HPDE6-E6E7 (cell line): ENCODE measurements around the gene RMI2.
A peak's percentile ranks its signal among the peaks of the same experiment; 100 is the strongest.
"Not testable (repeated sequence)": the region's sequence is repeated elsewhere in the genome, so short reads cannot be mapped to it uniquely, and the experiment has no call there.

Experiments used
- DNase-seq: peaks from one replicate; pipeline ENCODE4 v3.0.0; 2011; ENCODE audit warnings: missing footprints; ENCODE audit errors: extremely low spot score

RMI2 gene

DNA sequence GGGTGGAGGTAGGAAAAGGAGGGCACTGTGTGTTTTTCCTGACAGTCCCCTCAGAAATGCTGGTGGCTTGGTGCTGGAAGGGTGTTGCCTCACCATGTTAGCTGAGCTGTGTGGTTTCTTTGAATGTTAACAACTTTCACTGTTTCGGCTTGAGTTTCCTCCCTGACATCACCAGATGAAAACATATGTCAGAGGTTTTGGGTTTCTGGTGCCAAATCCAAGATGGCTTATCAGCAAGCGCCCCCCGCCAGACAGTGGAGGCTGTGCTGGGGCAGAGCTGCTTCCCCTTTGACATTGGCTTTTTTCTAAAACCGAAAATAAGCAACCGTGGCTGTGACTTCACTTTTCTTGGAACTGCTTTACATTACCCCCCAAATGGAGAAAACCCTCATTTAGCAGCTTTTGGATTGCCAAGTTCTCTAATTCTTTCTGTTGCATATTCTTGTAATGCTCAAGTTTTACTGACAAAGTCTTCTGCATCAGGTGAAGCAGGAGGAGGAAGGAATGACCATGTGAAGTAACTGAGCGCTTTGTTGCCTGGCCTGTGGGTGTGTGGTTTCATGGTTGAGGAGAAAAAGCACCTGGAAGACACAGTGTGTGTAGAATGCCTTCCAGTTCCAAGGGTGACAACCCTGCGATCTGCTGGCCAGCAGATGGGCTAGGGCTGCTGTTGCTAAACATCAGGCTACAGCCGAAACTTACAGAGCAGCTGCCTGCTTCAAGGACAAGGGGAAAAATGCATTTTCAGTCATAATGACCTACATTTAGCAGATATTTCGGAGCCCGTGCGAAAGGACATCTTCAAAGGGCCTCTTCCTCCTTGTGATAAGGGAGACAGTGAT lies 9.7 kb downstream of the RMI2 start:
- no peak for DNase-seq

DNA sequence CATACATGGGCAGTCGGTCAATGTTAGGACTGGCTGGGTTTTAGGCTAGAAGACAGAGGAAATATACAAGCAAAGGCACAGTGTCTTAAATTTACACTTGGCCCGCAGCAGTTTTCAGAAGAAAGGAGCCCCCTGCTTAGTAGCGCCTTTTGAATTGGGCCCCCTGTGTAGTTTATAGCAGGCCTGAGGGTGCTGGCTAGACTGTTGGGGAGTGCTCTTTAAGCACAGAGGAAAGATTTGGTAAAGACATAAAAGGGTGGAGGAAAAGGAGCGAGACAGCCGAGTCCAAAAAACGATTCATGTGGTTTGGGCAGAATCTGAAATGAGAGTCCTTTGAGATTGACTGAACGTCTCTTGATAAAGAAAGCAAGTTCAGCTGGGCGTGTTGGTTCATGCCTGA lies 10.6 kb downstream of the RMI2 start:
- DNase-seq: no peak

DNA sequence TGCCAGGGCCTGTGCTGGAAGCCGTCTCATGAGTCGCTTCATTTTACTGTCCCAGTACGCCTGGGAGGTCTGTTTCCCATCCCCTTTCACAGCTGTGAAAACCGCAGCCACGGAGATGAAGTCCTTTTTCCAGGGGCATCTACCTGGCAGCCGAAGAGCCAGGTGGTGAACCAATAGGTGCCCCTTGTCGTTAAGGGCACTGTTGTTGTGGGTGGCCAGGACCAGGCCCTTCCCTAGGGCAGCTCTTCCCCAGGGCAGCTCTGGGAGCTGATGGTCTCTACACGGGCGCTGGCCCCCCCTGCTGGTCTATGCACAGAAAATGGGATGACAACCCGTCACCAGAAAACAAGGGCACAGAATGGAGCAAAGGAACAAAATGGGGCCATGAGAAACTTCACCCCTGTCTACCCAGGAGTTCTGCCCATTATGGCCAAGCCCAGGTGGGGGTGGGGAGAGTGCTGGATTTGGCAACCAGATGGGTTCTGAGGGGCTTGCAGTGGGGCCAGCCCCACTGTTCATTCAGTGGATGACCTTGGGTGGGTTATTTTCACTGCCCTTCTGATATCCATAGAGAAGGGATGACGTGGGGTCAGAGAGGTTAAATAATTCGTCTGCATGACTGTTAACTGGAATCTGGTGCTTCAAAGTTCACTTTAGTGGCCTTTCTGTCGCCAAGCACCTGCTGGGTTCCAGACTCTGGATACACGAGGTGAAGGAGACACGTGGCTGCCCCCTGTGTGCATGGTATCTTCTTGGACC lies 11.5 kb downstream of the RMI2 start:
- no peak for DNase-seq

DNA sequence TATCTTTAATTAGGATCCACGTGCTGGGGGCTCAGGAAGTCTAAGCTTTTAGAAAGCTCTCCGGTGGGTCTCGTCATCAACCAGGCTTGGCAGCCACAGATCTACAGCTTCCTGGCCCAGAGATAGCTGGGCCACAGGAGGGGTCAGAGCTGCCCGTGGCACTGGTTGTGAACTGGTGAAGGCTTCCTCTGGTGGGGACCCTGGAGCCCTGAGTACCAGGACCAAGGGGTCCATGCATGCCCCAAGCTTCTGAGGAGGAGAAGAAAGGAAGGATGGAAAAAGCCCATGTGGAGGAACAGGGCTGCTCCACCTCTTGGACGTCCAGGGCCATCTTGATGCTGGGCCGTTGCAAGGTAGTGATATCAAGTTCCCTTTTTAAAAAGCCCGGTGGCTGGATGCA lies 13.3 kb downstream of the RMI2 start:
- DNase-seq: no peak

DNA sequence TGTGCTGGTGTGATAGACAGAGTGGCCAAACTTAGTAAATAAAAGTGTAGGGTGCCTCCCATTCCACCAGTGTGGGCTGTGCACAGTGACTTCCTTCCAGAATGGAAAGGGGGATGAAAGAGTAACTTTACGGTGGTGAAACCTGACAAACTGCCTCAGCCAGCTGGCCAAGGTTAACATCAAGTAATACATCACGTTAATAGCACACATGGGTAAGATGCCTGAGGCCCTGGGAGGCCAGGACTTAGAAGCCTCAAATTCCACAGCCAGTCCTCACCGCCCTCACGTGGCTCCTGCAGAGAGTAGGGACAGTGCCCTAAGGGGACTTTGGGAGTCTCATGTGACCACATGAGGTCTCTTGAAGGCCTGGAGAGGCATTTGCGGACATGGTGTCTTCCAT lies 14.1 kb downstream of the RMI2 start:
- DNase-seq: peak; percentile 67

DNA sequence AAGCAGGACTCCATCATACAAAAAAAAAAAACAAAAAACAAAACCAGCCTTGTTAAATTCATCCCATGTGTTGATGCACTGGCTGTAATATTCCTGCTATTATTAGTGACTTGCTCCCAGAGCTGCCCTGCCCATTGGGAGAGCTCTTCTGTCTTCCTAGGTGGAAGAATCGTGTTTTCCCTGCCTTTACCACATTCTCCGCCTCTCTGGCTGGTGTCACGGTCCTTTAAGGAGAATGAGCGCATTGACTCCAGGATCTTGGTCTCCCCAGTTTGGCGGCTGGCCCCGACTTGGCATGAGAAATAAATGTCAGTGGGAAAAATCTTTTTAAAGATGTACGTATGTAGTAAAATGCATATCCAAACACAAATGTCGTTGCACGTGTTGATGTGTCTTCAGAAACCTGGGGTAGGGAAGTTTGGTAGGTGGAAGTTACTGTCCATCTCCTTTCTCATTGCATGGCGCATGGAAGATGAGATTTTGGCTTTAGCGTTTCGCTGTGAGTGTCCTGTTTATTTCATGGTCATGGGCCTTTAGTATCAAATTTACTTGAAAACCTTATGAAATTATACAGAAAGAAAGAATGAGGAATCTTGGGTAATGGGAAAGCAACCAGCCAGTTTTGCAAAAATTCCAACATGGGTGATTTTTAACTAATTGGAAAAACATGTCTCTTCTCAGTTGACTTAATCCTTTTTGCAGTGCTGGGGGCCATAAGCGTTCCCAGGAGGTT lies 15.5 kb downstream of the RMI2 start:
- no peak for DNase-seq

DNA sequence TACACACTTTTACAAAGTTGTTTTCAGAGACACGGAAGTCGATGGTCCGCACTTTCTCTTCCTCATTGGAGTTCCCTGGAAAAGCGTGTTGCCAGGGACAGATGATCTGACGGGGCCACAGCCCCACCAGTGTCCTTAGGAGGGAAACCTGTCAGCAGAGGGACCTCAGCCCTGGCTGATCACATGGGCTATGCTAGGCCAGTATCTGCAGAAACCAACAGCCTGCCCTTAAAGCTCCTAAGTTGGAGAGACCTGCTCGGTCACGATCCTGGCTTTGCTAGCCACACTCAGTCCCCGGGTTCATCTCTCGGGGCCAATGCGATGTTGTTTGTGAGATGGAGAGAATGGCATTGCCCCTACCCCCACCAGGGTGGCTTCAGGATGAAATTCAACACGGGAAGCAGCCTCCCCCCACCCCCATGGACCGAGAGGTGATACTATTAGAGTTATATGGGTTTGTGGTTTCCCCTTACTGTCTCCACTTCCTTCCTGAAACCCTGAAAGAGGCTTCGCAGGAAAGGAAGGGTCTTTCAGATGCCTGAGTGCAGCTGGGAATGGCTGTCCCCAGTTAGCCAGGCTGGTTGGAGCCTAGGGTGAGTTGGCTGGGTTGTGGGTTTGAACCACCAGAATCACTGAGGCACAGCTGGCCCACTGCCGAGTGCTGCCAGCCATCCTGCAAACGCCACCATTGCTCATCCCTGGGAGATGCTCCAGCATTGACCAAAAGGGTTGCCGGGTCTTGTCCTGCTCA lies 16.6 kb downstream of the RMI2 start:
- DNase-seq: no peak

DNA sequence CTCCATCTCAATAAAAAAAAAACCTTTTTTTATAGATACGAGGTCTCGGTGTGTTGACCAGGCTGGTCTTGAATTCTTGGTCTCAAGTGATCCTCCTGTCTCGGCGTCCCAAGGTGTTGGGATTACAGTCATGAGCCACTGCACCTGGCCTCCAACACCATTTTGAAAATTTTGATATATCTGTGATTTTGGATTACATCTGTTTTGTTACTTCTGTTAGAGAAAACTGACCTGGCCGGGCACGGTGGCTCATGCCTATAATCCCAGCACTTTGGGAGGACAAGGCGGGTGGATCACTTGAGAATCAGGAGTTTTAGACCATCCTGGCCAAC lies 18.6 kb downstream of the RMI2 start:
- DNase-seq: no peak

DNA sequence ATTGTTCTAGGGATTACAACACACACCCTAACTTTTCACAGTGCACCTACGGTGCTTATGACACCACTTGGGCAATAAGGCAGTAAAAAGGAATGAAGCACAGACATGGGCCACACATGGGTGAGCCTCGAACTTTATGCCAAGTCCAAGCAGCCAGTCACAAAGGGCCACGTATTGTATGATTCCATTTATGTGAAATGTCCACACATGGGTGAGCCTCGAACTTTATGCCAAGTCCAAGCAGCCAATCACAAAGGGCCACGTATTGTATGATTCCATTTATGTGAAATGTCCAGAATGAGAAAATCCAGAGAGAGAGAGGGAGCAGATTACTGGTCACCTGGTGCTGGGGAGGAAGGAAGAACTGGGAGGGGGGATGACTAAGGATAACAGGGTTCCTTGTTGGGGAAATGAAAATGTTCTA lies 22.2 kb downstream of the RMI2 start:
- no peak for DNase-seq

DNA sequence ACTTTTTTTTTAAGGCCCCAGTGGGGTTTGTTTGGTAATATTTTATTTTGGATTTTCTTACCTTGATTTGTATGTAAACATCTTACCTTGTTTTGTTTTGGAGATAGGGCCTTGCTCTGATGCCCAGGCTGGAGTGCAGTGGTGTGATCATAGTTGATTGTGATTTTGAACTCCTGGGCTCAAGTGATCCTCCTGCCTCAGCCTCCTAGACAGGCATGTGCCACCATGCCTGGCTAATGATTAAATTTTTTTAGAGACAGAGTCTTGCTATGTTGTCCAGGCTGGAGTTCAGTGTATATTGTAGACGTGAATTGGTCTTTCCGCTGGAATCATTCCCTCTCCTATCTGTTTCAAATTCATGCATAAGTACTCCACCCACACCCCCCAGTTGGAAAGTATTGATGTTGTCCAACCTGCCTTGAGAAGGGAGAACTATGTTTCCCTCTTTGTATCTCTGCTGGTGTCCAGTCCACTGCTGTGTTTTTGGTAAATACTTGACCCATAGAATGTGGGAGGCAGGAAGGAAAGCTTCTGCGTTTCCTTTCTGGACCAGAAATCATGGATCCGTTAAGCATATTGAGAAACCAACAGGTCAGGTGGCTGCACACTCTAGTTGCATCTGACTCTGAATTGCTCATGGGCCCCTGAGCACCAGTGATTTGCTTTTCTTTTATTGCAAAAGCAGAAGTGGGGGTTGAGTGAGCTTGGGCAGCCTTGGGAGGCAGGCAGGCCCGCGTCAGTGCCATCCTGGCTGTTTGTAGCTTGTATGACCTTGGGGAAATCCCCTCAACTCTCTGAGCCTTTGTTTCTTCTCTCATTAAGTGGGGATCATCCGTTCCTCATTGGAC lies 25.0 kb downstream of the RMI2 start:
- no peak for DNase-seq

DNA sequence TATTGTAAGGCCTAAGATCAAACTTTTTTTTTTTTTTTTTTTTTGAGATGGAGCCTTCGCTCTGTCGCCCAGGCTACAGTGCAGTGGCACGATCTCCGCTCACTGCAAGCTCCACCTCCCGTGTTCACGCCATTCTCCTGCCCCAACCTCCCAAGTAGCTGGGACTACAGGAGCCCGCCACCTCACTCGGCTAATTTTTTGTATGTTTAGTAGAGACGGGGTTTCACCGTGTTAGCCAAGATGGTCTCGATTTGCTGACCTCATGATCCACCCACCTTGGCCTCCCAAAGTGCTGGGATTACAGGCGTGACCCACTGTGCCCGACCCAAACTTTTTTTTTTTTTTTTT lies 25.6 kb downstream of the RMI2 start:
- not testable (repeated sequence) for DNase-seq

DNA sequence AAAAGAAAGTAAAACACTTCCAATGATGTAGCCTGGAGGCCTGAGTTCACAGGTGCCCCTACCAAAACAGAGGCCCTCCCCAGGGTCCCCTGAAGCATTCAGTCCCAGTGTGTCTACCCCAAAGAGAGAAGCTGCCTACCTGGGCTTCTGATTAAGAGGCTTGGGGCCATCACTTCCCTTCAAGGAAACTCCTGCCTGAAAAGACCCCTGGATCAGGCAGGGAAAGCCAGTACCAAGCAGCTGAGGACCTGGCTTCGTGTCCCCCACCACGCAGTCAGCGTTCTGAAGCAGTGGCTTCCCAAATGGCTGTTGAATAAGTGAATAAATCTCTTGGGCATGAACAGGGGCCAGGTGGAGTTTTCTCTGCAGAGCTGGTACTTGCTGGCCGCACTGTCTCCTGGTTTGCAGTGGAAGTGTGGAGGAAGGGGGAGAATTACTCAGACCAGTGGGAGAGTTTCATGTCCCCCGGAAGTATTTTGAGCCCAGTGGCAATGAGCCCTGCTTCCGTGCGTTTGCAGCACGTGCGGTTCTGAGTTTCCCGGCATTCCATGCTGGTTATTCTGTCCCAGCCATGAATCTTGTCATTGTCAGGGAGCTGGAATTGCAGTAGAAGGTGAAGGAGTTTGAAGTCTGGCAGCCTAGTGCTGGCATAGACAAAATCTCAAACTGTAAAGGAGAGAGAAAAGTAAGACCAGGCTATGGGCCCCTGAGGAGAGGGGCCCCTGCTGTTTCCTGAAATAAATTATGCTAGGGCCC lies 27.0 kb downstream of the RMI2 start:
- no peak for DNase-seq

DNA sequence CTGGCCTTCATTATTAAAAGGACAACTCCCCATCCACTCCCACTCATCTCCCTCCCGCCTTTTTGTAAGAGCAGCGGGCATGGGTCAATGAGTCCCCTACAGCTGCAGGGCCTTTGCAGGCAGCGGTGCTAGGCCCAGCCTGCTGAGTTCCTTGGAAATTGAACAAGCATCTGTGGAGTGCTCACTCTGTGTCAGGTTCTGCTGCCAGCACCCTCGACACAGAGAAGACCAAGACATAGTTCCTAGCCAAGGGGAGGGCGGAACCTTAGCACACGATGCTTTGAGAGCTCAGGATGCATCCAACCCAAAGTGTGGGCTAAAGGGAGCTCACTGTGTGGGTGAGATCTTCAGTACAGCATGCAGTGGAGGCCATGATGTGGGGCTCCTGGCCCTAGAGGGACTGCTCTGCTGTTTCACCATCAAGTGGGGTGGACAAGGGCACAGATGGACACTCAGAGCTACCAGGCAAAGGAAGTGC lies 27.6 kb downstream of the RMI2 start:
- no peak for DNase-seq

DNA sequence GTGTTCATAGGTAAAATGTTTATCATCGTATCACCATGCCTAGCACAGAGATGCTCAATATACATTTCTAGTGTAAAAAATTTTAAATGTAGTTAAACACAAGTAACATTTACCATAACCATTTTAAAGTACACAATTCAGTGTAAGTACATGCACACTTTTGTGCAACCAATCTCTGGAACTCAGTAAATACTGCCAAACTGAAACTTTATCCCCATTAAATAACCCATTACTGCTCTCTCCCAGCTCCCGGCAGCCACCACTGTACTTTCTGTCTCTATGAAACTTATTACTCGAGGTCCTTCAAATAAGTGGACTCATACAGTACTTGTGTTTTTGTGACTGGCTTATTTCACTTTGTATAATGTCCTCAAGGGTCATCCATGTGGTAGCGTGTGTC lies 29.0 kb downstream of the RMI2 start:
- no peak for DNase-seq

DNA sequence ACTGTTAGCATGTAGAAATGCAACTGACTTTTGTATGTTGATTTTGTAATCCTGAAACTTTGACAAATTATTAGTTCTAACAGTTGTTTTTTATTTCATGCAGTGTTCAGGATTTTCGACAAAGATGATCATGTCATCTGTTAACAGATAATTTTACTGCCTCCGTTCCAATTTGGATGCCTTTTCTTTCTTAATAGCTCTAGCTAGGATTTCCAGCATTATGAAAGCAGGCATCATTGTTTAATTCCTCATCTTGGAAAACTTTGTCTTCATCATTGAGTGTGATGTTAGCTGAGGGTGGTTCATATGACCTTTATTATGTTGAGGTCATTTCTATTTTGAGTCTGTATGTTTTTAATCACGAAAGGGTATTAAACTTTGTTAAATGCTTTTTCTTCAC lies 31.9 kb downstream of the RMI2 start:
- no peak for DNase-seq

DNA sequence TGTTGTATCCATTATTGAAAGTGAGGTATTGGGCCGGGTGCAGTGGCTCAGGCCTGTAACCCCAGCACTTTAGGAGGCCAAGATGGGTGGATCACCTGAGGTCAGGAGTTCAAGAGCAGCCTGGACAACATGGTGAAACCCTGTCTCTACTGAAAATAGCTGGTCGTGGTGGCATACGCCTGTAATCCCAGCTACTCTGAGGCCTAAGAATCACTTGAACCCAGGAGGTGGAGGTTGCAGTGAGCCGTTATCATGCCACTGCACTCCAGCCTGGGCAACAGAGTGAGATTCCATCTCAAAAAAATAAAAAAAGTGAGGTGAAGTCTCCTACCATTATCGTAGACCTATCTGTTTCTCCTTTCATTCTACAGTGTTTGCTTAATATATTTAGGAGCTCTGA lies 33.7 kb downstream of the RMI2 start:
- not testable (repeated sequence) for DNase-seq

DNA sequence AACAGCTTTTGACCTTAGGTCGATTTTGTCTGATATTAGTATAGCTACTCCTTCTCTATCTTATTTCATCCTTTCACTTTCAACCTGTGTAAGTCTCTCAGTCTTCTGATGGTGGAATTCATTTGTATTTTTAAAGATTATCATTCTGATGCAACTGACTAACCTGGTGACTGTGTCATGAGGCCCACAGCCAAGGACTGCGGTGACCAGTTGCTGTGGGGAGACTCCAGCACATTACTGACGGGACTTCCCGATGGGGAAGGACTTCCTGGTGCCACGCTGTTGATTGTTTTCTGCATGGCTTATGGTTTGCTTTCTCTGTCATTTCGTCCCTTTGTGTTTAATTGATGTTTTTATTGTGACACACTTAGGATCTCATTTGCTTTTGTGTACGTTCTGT lies 34.2 kb downstream of the RMI2 start:
- no peak for DNase-seq

DNA sequence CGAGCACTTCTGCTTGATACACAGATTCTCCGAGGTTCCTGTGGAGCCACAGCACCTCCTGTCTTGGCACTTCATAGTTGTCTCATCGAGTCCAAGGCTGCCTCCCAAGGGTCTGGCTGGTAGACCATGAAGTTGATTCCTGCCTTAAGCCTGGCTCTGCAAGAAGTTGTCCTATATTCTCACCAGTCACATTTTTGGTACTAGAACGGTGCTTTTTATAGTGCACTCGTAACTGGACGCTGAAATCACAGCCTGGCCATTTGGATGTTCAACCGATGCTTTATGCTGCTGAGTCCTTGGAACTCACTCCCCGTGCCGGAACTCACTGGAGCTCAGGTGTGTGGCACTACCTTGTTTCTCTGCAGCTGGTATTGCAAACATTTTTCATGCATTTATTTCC lies 35.6 kb downstream of the RMI2 start:
- DNase-seq: no peak

DNA sequence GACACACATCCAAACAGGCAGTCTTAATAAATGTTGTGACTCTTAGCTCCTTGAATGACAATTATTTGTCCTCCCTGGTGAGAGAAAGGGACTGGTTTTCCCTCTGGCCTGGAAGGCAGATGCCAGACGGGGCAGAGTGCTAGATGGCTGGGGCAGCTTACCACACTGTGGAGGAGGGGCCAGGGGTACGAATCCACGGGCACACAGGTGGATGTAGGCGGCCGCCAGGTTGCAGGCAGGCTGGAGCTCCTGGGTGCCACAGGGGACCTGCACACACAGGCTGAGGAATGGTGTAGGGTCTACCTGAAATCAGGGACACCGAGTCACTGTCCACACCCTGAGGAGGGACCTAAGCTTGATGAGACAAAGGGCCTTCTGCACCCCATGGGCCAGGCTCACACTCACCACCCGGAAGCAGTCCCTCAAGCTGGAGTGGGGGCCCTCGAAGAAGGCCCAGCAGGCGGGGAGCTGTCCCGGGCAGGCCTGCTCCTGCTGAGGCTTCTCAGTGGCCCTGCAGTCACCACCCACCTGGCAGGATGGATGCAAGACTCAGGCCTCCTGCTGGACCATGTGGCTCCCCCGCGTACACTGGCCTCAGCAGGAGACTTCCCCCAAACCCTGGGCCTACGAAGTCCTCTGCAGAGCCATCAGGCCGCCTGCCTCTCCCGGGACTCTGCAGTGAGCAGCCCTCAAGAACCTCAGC lies 38.4 kb downstream of the RMI2 start:
- DNase-seq: no peak
